Stimulated activated naive CD8-positive, alpha-beta T cell treated with anti-CD3 and anti-CD28 coated beads, Interleukin-15, Interleukin-2, amounts not matched to agents 100 ng/mL and 50 ng/mL, for 24 hours (primary cell): ENCODE data around the gene DCUN1D2.
"Not testable (repeated sequence)": the region's sequence is repeated elsewhere in the genome, so short reads cannot be mapped to it uniquely, and the experiment has no call there.

Experiments used
- H3K27ac Mint-ChIP-seq: one replicate; pipeline ENCODE4 v1.8.0; 2021; ENCODE audit warnings: mild to moderate bottlenecking, mixed read lengths
- H3K27me3 Mint-ChIP-seq: one replicate; pipeline ENCODE4 v1.8.0; 2021; ENCODE audit warnings: mixed read lengths
- H3K36me3 Mint-ChIP-seq: one replicate; pipeline ENCODE4 v1.8.0; 2021; ENCODE audit warnings: low read depth, mixed read lengths
- H3K4me1 Mint-ChIP-seq: one replicate; pipeline ENCODE4 v1.8.0; 2021; ENCODE audit warnings: low read depth, mixed read lengths
- H3K4me3 Mint-ChIP-seq: one replicate; pipeline ENCODE4 v1.8.0; 2021; ENCODE audit warnings: mild to moderate bottlenecking, mixed read lengths
- H3K9me3 Mint-ChIP-seq: one replicate; pipeline ENCODE4 v1.8.0; 2021; ENCODE audit warnings: mixed read lengths

DCUN1D2 gene

GRCh38 chr13:113528101-113528812, 37.7 kb upstream of the DCUN1D2 start:
- Mint-ChIP-seq H3K4me1 (no peaks in the 10 kb centered on the region), H3K27ac (no peak overlapping the region), H3K27me3 (no peaks in the 10 kb centered on the region), H3K4me3 (no peak overlapping the region), H3K36me3 (peaks cover 37% of the 10 kb centered on the region), H3K9me3 (no peaks in the 10 kb centered on the region)

GRCh38 chr13:113527272-113527958, 36.9 kb upstream of the DCUN1D2 start:
- no peaks in the 10 kb centered on the region for H3K27me3 Mint-ChIP-seq
- H3K9me3 Mint-ChIP-seq: no peaks in the 10 kb centered on the region
- peaks cover 43% of the 10 kb centered on the region for H3K36me3 Mint-ChIP-seq
- no peak overlapping the region for H3K27ac Mint-ChIP-seq
- no peaks in the 10 kb centered on the region for H3K4me1 Mint-ChIP-seq
- H3K4me3 Mint-ChIP-seq: no peak overlapping the region

GRCh38 chr13:113526466-113527220, 36.1 kb upstream of the DCUN1D2 start:
- Mint-ChIP-seq H3K4me3 (no peak overlapping the region), H3K36me3 (peaks cover 43% of the 10 kb centered on the region), H3K27ac (no peak overlapping the region), H3K27me3 (no peaks in the 10 kb centered on the region), H3K4me1 (no peaks in the 10 kb centered on the region), H3K9me3 (no peaks in the 10 kb centered on the region)

- H3K27me3 Mint-ChIP-seq, H3K9me3 Mint-ChIP-seq, H3K27ac Mint-ChIP-seq, H3K4me3 Mint-ChIP-seq: not testable (repeated sequence)
- Mint-ChIP-seq H3K36me3 (peaks cover 39% of the 10 kb centered on the region), H3K4me1 (peaks cover 10% of the 10 kb centered on the region)
Measured at GRCh38 chr13:113522438-113522837, 31.9 kb upstream of the DCUN1D2 start.

- no peaks in the 10 kb centered on the region for H3K27me3 Mint-ChIP-seq
- H3K27ac Mint-ChIP-seq: no peak overlapping the region
- H3K9me3 Mint-ChIP-seq: no peaks in the 10 kb centered on the region
- peaks cover 19% of the 10 kb centered on the region for H3K4me1 Mint-ChIP-seq
- H3K36me3 Mint-ChIP-seq: peaks cover 37% of the 10 kb centered on the region
- no peak overlapping the region for H3K4me3 Mint-ChIP-seq
Measured at GRCh38 chr13:113520571-113520970, 30.1 kb upstream of the DCUN1D2 start.

- H3K9me3 Mint-ChIP-seq: no peaks in the 10 kb centered on the region
- no peaks in the 10 kb centered on the region for H3K27me3 Mint-ChIP-seq
- peaks cover 31% of the 10 kb centered on the region for H3K36me3 Mint-ChIP-seq
- H3K27ac Mint-ChIP-seq: no peak overlapping the region
- peaks cover 19% of the 10 kb centered on the region for H3K4me1 Mint-ChIP-seq
- H3K4me3 Mint-ChIP-seq: no peak overlapping the region
Measured at GRCh38 chr13:113519556-113519955, 29.0 kb upstream of the DCUN1D2 start.

- H3K36me3 Mint-ChIP-seq: peaks cover 28% of the 10 kb centered on the region
- H3K27me3 Mint-ChIP-seq: no peaks in the 10 kb centered on the region
- H3K4me3 Mint-ChIP-seq: no peak overlapping the region
- H3K4me1 Mint-ChIP-seq: peaks cover 19% of the 10 kb centered on the region
- H3K27ac Mint-ChIP-seq: no peak overlapping the region
- H3K9me3 Mint-ChIP-seq: no peaks in the 10 kb centered on the region
Measured at GRCh38 chr13:113518076-113518803, 27.7 kb upstream of the DCUN1D2 start.

- H3K27ac Mint-ChIP-seq: no peak overlapping the region
- H3K4me3 Mint-ChIP-seq: no peak overlapping the region
- H3K36me3 Mint-ChIP-seq: peaks cover 26% of the 10 kb centered on the region
- H3K4me1 Mint-ChIP-seq: peaks cover 19% of the 10 kb centered on the region
- H3K9me3 Mint-ChIP-seq: no peaks in the 10 kb centered on the region
- H3K27me3 Mint-ChIP-seq: no peaks in the 10 kb centered on the region
Measured at GRCh38 chr13:113514847-113515246, 24.3 kb upstream of the DCUN1D2 start.

GRCh38 chr13:113513761-113514160, 23.2 kb upstream of the DCUN1D2 start:
- H3K4me3 Mint-ChIP-seq: no peak overlapping the region
- H3K27me3 Mint-ChIP-seq: no peaks in the 10 kb centered on the region
- H3K4me1 Mint-ChIP-seq: peaks cover 19% of the 10 kb centered on the region
- no peaks in the 10 kb centered on the region for H3K9me3 Mint-ChIP-seq
- no peak overlapping the region for H3K27ac Mint-ChIP-seq
- peaks cover 26% of the 10 kb centered on the region for H3K36me3 Mint-ChIP-seq

GRCh38 chr13:113511361-113511760, 20.9 kb upstream of the DCUN1D2 start:
- H3K27ac Mint-ChIP-seq: no peak overlapping the region
- H3K27me3 Mint-ChIP-seq: no peaks in the 10 kb centered on the region
- H3K36me3 Mint-ChIP-seq: peaks cover 22% of the 10 kb centered on the region
- no peaks in the 10 kb centered on the region for H3K4me1 Mint-ChIP-seq
- no peak overlapping the region for H3K4me3 Mint-ChIP-seq
- H3K9me3 Mint-ChIP-seq: no peaks in the 10 kb centered on the region

GRCh38 chr13:113510871-113511270, 20.4 kb upstream of the DCUN1D2 start:
- Mint-ChIP-seq H3K9me3 (no peaks in the 10 kb centered on the region), H3K36me3 (peaks cover 20% of the 10 kb centered on the region), H3K27me3 (no peaks in the 10 kb centered on the region), H3K4me1 (no peaks in the 10 kb centered on the region), H3K27ac (no peak overlapping the region), H3K4me3 (no peak overlapping the region)

GRCh38 chr13:113509989-113510388, 19.5 kb upstream of the DCUN1D2 start:
- H3K27ac Mint-ChIP-seq: no peak overlapping the region
- H3K36me3 Mint-ChIP-seq: peaks cover 27% of the 10 kb centered on the region
- no peaks in the 10 kb centered on the region for H3K27me3 Mint-ChIP-seq
- no peaks in the 10 kb centered on the region for H3K9me3 Mint-ChIP-seq
- H3K4me1 Mint-ChIP-seq: no peaks in the 10 kb centered on the region
- H3K4me3 Mint-ChIP-seq: no peak overlapping the region

- Mint-ChIP-seq H3K27me3 (no peaks in the 10 kb centered on the region), H3K4me3 (no peak overlapping the region), H3K27ac (no peak overlapping the region), H3K36me3 (peaks cover 36% of the 10 kb centered on the region), H3K9me3 (no peaks in the 10 kb centered on the region), H3K4me1 (no peaks in the 10 kb centered on the region)
Measured at GRCh38 chr13:113508521-113509254, 18.2 kb upstream of the DCUN1D2 start.
